Anterior cingulate cortex (tissue), 58 donors: ENCODE data around the gene ARPP19.
"Not testable (repeated sequence)": the region's sequence is repeated elsewhere in the genome, so short reads cannot be mapped to it uniquely, and the experiment has no call there.

Experiments used
- DNase-seq, 58 donors: peaks; one replicate each; lab custom pipeline; 2025; lab: John Stamatoyannopoulos, UW

Gene ARPP19

DNA sequence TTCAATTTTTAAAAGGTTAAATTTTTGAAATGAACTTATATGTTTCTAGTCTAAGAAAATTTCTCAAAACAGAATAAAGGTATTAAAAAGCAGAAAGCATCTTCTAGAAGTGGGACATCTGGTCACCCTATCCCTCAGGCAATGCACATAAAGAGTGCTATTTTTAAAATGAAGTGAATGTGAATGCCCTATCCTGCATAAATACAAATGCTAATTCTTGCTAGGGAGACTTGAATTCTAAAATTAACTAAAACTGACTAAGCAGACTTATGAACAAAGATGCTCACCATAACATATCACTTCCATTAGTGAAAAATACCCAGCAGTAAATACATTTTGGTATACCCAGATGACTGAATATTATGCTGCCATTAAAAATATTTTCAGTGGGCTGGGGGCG is 51.8 kb downstream of the ARPP19 start:
- DNase-seq, result no peak

DNA sequence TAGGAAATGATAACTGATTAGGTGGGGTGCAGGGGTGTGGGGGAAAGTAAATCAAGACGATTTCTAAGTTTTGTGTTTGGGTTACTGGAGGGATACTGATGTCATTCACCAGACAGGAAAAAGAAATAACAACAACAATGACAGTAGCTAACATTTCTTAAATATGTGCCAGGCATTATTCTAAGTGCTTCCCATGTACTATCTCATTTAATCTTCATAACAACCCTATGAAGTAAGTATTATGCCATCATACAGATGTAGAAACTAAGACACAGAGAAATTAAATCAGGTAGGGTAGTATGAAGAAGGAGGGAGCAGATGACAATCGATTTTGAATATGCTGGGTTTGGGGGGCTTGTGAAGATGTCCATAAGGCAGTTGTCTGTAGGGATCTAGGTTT is 53.5 kb downstream of the ARPP19 start:
- DNase-seq, result no peak

DNA sequence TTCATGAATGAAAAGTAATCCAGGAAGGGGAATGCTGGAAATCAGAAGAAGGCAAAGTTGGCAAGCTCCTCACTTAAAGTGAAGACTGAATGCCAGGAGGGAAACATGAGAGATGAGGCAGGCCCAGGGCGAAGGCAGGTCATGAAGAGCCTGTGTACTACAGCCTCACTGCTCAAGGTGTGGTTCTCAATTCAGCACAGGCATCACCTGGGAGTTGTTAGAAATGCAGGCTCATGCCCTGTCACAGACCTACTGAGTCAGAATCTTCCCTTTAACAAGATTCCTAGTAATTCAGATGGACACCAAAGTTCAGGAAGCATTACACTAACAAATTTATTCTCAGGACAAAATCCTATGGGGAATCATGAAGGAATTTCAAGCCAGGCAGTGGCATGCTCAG is 54.3 kb downstream of the ARPP19 start:
- no peak for DNase-seq

DNA sequence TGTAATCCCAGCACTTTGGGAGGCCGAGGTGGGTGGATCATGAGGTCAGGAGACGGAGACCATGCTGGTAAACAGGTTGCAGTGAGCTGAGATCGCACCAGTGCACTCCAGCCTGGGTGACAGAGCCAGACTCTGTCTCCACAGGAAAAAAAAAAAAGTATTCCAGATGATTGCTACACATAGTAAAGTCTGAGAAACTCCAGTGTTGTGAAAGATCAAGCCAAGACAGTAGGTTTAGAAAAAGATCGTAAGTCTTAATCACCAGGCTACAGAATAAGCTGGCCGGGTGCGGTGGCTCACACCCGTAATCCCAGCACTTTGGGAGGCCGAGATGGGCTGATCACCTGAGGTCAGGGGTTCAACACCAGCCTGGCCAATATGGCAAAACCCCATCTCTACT is 56.0 kb downstream of the ARPP19 start:
- not testable (repeated sequence) for DNase-seq

DNA sequence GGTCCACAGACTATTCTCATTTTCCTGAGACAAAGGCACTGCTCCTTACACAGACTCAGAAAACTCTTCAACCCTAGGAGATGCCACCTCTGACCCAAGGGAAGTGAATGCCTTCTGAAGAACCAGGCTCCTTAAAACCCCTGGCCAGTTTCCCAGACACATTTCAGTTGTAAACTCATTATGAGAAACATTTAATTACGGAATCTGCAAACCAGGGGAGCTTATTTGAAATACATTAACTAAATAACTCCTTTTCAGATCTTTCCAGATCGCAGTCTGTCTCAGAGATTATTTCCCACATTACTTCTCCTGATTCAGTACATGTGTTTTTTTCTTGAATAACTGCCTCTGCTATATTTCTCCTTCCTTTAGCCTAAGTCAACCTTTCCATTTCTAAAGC is 57.7 kb downstream of the ARPP19 start:
- no peak for DNase-seq

DNA sequence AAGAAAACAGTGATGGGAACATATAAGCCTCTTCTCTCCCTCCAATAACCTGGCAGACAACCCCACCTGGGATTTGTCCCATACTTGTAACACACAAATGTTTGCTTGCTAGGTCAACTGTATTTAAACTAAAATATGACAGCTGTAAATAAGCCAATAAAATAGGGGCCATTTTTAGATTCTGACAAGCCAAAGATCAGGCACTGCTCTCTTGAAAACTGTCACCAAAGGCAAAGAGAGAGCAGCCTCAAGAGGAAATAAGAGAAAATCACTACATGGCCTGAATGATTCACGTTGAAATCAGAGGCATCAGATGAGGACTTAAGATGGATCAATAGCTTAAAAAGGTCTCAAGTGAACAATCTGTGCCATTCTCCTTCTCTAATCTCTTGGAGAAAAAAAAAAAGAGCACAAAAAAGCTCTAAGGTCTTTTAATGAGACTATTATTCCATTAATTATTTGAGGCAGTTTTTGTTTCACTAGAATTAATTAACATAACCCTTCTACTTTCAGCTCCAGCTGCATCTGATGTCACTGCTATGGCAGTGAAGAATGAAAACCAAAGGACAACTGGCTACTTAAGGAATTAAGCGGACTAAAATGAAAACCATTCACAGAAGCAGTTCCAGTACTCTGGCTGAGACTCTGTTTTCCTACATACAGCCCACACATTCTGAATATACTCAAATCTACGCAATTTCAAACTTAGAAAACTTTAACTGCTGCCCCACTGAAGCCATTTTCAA is 59.2 kb downstream of the ARPP19 start:
- DNase-seq, result peak in 1 of 58 donors; percentile 38

DNA sequence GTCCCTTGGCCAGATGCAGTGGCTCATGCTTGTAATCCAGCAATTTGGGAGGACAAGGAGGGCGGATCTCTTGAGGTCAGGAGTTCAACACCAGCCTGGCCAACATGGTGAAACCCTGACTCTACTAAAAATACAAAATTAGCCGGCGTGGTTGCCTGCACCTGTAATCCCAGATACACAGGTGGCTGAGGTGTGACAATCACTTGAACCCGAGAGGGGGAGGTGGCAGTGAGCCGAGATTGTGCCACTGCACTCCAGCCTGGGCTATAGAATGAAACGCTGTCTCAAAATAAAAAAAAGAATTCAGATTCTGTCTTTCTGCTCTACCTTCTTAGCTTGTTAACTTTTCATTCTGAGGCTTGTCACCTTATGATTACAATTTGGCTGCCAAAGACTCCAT is 62.3 kb downstream of the ARPP19 start:
- DNase-seq, result no peak

DNA sequence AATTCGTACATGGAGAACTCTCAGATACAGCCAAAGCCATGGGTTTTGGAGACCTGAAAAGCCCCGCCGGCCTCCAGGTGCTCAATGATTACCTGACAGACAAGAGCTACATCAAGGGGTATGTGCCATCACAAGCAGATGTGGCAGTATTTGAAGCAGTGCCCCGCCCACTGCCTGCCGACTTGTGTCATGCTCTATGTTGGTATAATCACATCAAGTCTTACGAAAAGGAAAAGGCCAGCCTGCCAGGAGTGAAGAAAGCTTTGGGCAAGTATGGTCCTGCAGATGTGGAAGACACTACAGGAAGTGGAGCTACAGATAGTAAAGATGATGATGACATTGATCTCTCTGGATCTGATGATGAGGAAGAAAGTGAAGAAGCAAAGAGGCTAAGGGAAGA is 63.7 kb downstream of the ARPP19 start:
- no peak for DNase-seq

DNA sequence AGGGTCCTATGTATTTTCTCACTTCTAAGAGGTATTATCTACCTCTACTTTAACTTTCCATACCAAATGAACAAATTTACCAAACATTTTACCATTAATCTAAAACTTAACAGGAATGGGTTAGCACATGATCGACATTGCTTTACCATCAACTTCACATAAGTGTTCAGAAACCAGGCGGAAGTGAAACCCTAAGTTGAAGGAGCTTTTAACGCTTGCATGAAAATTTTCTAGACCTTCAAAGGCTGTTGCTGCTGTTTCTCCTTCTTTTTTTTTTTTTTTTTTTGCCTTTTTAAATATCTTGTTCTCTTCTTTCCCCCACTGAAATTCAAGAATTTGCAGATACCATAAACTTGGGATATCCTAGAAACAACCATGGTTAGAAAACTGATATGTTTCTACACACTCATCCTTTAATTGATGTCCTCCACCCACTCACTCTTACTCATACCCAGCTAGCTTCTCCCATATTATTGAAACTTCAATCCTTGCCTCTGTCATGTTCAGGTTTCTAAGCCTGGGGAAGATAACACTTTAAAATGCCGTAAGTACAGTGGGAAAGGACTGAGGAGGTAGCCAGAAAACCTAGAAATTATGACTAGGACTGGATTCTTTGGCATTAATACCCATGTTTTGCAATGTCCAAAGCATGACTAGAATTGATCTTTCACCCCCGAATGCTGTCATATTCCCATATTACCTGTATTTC is 64.9 kb downstream of the ARPP19 start:
- DNase-seq, result no peak

DNA sequence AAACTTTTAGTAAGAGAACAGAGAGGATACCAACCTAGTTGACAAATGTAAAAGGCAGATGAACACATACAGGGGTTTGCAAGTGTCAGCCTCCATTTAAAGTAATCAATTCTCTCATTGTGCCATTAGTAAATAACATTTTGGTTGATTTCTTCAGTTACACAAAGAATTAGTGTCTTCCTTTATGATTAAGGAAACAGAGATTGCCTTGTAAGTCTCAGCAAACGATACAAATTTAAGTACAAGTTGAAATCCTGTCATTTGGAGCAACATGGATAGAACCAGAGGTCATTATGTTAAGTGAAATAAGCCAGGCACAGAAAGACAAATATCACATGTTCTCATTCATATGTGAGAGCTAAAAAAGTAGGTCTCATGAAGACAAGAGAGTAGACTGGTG is 66.2 kb downstream of the ARPP19 start:
- DNase-seq, result no peak

DNA sequence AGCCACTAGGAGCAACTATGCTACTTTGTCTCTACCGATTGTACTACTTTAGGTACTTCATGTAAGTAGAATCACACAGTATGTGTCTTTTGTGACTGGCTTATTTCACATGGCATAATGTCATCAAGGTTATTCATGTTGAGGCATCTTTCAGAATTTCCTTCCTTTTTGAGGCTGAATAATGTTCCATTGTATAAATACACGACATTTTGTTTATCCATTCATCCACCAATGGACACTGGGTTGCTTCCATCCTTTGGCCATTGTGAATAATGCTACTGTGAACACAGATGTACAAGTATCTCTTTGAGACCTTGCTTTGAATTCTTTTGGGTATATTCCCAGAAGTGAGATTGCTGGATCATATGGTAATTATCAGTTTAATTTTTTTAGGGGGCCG is 69.3 kb downstream of the ARPP19 start:
- DNase-seq, result peak in 3 of 58 donors; percentile 13 to 27 (median 21)

DNA sequence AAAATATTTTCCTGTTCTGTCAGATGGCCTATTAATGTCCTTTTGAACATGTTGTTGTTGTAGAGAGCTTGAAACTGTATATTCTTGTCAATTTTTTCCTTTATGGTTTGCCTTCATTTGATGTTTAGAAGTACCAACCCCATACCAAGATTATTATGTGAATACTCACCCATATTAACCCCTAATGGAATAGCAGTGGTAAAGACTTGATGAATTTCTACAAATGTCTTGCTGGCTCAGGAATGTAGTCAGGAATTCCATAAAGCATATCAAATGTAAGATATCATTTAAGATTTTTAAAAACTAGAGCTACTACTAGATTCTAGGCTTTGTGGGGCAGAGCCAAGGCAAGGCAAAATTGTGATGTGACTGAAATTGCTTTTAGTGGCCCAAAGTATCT is 70.1 kb downstream of the ARPP19 start:
- DNase-seq, result no peak
